Cardiac fibroblast (primary cell): Measurements from ENCODE around the gene PTHLH.

Source experiments
- DNase-seq, 2 donors: peaks; one replicate each; pipeline versions ENCODE4 v3.0.0 to v3.0.0-alpha.2; 2010; ENCODE audit warnings: low read depth in 2 of 2
- H3K4me3 ChIP-seq, 2 donors: replicated peaks in 1 of 2; 1 replicate in 1 of 2; 2 replicates in 1 of 2; pipeline ENCODE4 v1.5.1; 2011; ENCODE audit warnings: low read depth in 2 of 2, low read length in 2 of 2, mild to moderate bottlenecking in 2 of 2, moderate library complexity in 1 of 2
- CTCF ChIP-seq: IDR thresholded peaks from one replicate; pipeline ENCODE4 v1.5.1; 2011; ENCODE audit warnings: low read depth, mild to moderate bottlenecking, low read length, inconsistent platforms

Gene PTHLH

GRCh38 chr12:27965411-27965810, 7.1 kb downstream of the PTHLH start:
- H3K4me3 ChIP-seq, result no peak overlapping the region
- peak in 1 of 2 donors; percentile 64 for DNase-seq
- no peak for TF ChIP-seq CTCF

GRCh38 chr12:27964123-27964522, 8.4 kb downstream of the PTHLH start:
- peak in 1 of 2 donors; percentile 42 for DNase-seq
- no peak for TF ChIP-seq CTCF
- no peak overlapping the region for H3K4me3 ChIP-seq

- DNase-seq, result peak in 1 of 2 donors; percentile 26
- H3K4me3 ChIP-seq, result no peak overlapping the region
- TF ChIP-seq CTCF, result no peak
Measured at GRCh38 chr12:27960821-27961220, 11.7 kb downstream of the PTHLH start.

GRCh38 chr12:27958675-27959074, 13.9 kb downstream of the PTHLH start:
- no peak for TF ChIP-seq CTCF
- no peak overlapping the region for H3K4me3 ChIP-seq
- no peak for DNase-seq

GRCh38 chr12:27957366-27957765, 15.2 kb downstream of the PTHLH start:
- no peak for TF ChIP-seq CTCF
- DNase-seq, result no peak
- no peak overlapping the region for H3K4me3 ChIP-seq

GRCh38 chr12:27953817-27954216, 18.7 kb downstream of the PTHLH start:
- no peak for TF ChIP-seq CTCF
- no peak overlapping the region for H3K4me3 ChIP-seq

GRCh38 chr12:27953348-27953747, 19.2 kb downstream of the PTHLH start:
- H3K4me3 ChIP-seq, result no peak overlapping the region
- no peak for TF ChIP-seq CTCF
- no peak for DNase-seq

More at GRCh38 chr12:27953817-27954216, 18.7 kb downstream of the PTHLH start:
- no peak for DNase-seq
